Activated CD8-positive, alpha-beta memory T cell treated with anti-CD3 and anti-CD28 coated beads, Interleukin-2, amount 50 U/mL, for 1 hour (primary cell): ENCODE data around the gene AKR1B1.

ENCODE experiments used
- DNase-seq: peaks from one replicate; pipeline ENCODE4 v3.0.0-alpha.2; 2020; ENCODE audit errors: extremely low read depth

The AKR1B1 gene

GRCh38 chr7:134469622-134470021, 10.7 kb upstream of the AKR1B1 start:
- no peak for DNase-seq

- DNase-seq: no peak
Observed at GRCh38 chr7:134468475-134468874, 9.6 kb upstream of the AKR1B1 start.

- DNase-seq: no peak
Observed at GRCh38 chr7:134468054-134468453, 9.2 kb upstream of the AKR1B1 start.

- DNase-seq: no peak
Observed at GRCh38 chr7:134465491-134465890, 6.6 kb upstream of the AKR1B1 start.

- no peak for DNase-seq
Observed at GRCh38 chr7:134464496-134464895, 5.6 kb upstream of the AKR1B1 start.

- no peak for DNase-seq
Observed at GRCh38 chr7:134463751-134464150, 4.9 kb upstream of the AKR1B1 start.

GRCh38 chr7:134462337-134462925, 3.5 kb upstream of the AKR1B1 start:
- no peak for DNase-seq

- no peak for DNase-seq
Observed at GRCh38 chr7:134461916-134462315, 3.0 kb upstream of the AKR1B1 start.

- no peak for DNase-seq
Observed at GRCh38 chr7:134459981-134460380, 1.1 kb upstream of the AKR1B1 start.

GRCh38 chr7:134458341-134458805, 527 bp downstream of the AKR1B1 start:
- peak; percentile 13 for DNase-seq

- DNase-seq: no peak
Observed at GRCh38 chr7:134457210-134457609, 1.7 kb downstream of the AKR1B1 start.

GRCh38 chr7:134454277-134454676, 4.6 kb downstream of the AKR1B1 start:
- DNase-seq: no peak

GRCh38 chr7:134453518-134453917, 5.4 kb downstream of the AKR1B1 start:
- no peak for DNase-seq

- no peak for DNase-seq
Observed at GRCh38 chr7:134452991-134453473, 5.9 kb downstream of the AKR1B1 start.

GRCh38 chr7:134452419-134452838, 6.5 kb downstream of the AKR1B1 start:
- no peak for DNase-seq

GRCh38 chr7:134451656-134452055, 7.2 kb downstream of the AKR1B1 start:
- DNase-seq: no peak

- DNase-seq: no peak
Observed at GRCh38 chr7:134450294-134451000, 8.5 kb downstream of the AKR1B1 start.

GRCh38 chr7:134449680-134450079, 9.2 kb downstream of the AKR1B1 start:
- DNase-seq: no peak

GRCh38 chr7:134448356-134449229, 10.3 kb downstream of the AKR1B1 start:
- no peak for DNase-seq

GRCh38 chr7:134447383-134447782, 11.5 kb downstream of the AKR1B1 start:
- no peak for DNase-seq

GRCh38 chr7:134446923-134447322, 12.0 kb downstream of the AKR1B1 start:
- DNase-seq: no peak

GRCh38 chr7:134446446-134446845, 12.5 kb downstream of the AKR1B1 start:
- no peak for DNase-seq
